Body of pancreas (tissue), 4 donors: ENCODE results near the gene NTRK2. TPM values are rescaled to one million over a fixed set of nuclear protein-coding genes. Genes with fewer than 3 reads are reported as not detected.

ENCODE experiments used
- ATAC-seq: fragments of 150-250 bp; one replicate; pipeline ENCODE4 v1.9.1; 2016
- DNase-seq, 4 donors: peaks; one replicate each; pipeline ENCODE4 v3.0.0-alpha.2; 2019
- H3K27ac ChIP-seq, 4 donors: fragments of 200-600 bp; sonication (generic); 1 replicate in 3 of 4; 2 replicates in 1 of 4; pipeline versions ENCODE4 v1.5.1 to v1.6.1; 2016 to 2019; ENCODE audit warnings: mild to moderate bottlenecking in 1 of 4, mixed read lengths in 1 of 4, moderate library complexity in 1 of 4
- H3K27me3 ChIP-seq, 2 donors: fragments of 200-600 bp; sonication (generic); one replicate each; pipeline ENCODE4 v1.6.0; 2016; ENCODE audit warnings: mild to moderate bottlenecking in 1 of 2
- H3K36me3 ChIP-seq, 2 donors: fragments of 200-600 bp; sonication (generic); replicated peaks in 1 of 2; 2 replicates each; pipeline ENCODE4 v1.5.1; 2016; ENCODE audit warnings: low read depth in 2 of 2; ENCODE audit not compliant: insufficient read depth in 1 of 2
- H3K4me1 ChIP-seq: fragments of 200-600 bp; sonication (generic); one replicate; pipeline ENCODE4 v1.6.0; 2016
- H3K4me3 ChIP-seq, 2 donors: fragments of 200-600 bp; sonication (generic); 1 replicate in 1 of 2; 2 replicates in 1 of 2; pipeline ENCODE4 v1.5.1; 2016 to 2019
- H3K9me3 ChIP-seq, 3 donors: fragments of 200-600 bp; sonication (generic); 1 replicate in 2 of 3; 2 replicates in 1 of 3; pipeline ENCODE4 v1.5.1; 2016
- CTCF ChIP-seq, 7 experiments: fragments of 450-650 bp in 4 of 7; fragments of 200-600 bp in 3 of 7; sonication (generic) in 3 of 7; IDR thresholded peaks; one replicate each; pipeline ENCODE4 v1.5.1; 2016 to 2019; ENCODE audit warnings: antibody characterized with exemption in 7 of 7
- POLR2A ChIP-seq, 3 donors: fragments of 450-650 bp; IDR thresholded peaks; one replicate each; pipeline ENCODE4 v1.6.1; 2016; ENCODE audit warnings: antibody characterized with exemption in 3 of 3, mild to moderate bottlenecking in 2 of 3
- WGBS, 2 donors: methylation state at CpG; one replicate each; pipeline ENCODE4 v1.1.5; 2017; 5-methylcytosine and 5-hydroxymethylcytosine counted together
- intact Hi-C: fragments of 100-400 bp; cut with DNase I; formaldehyde crosslinking; loops from one replicate; pipeline ENCODE4 v1.15.1; 2023
- total RNA-seq, 2 donors: library from RNA; depleted of rRNA; stranded (reverse); fragments of >200 nt; gene quantifications; one replicate each; pipeline ENCODE4 v1.1.0, GENCODE V29; 2016

NTRK2 gene
- total RNA-seq, 2 donors from 2014 or later = 20.5 to 37.9 TPM

DNA sequence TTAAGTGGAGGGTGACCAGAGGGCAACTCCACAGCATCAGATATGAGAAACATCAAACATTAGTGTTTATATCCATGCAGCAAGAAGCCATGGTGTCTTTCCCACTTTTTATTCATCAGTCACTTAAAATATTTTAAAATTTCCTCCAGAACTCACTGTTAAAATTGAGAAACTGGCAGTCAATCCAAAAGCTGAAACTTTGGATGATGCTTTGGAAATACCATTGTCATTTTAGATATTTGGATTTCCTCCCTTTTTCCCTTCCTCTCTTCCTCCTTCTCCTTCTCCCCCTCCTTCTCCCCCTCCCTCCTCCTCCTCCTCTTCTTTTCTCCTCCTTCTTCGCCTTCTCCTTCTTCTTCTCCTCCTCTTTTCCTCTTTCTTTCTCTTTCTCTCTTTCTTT is 33.1 kb upstream of the NTRK2 start:
- H3K27ac ChIP-seq = no peak overlapping the region
- no peaks in the 10 kb centered on the region for H3K9me3 ChIP-seq
- no peak overlapping the region for H3K4me3 ChIP-seq
- H3K36me3 ChIP-seq = no peaks in the 10 kb centered on the region
- 66 to 75% methylated on average over 1 of the region's 1 CpG for WGBS, 2 donors
- H3K27me3 ChIP-seq = no peaks in the 10 kb centered on the region
- intact Hi-C loops = no loop called here
- TF ChIP-seq CTCF (IDR thresholded peaks at IDR 0.05) (no peak), POLR2A (IDR thresholded peaks at IDR 0.05) (no peak)
- H3K4me1 ChIP-seq = no peaks in the 10 kb centered on the region
- DNase-seq (no peak), ATAC-seq (no peak)

GRCh38 chr9:84642553-84643141 is 26.9 kb upstream of the NTRK2 start:
- H3K9me3 ChIP-seq = no peaks in the 10 kb centered on the region
- TF ChIP-seq POLR2A (IDR thresholded peaks at IDR 0.05) (no peak), CTCF (IDR thresholded peaks at IDR 0.05) (no peak)
- ATAC-seq = no peak
- H3K27ac ChIP-seq = no peak overlapping the region
- H3K27me3 ChIP-seq = no peaks in the 10 kb centered on the region
- 57 to 67% methylated on average over 4 of the region's 4 CpGs for WGBS, 2 donors
- DNase-seq = no peak
- no peak overlapping the region for H3K4me3 ChIP-seq
- no peaks in the 10 kb centered on the region for H3K4me1 ChIP-seq
- intact Hi-C loops = no loop called here
- no peaks in the 10 kb centered on the region for H3K36me3 ChIP-seq

DNA sequence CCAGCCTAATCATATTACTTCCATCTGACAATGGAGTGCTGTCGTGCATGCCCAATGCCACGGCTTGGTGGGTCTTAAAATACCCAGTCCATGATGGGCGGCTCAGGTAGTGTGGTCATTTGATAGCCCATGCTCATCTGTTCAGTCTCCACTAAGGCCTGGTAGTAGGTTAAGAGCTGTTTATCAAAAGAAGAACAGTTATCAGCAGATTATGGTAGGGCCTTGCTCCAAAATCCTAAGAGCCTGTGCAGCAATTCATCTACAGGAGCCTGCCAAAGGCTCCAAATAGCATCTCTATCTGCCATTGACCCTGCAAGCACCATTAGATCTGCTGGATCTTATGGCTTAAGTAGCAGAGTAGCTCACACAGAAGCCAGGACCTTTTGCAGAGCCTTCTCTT is 21.8 kb upstream of the NTRK2 start:
- intact Hi-C loops = no loop called here
- TF ChIP-seq POLR2A (IDR thresholded peaks at IDR 0.05) (no peak), CTCF (IDR thresholded peaks at IDR 0.05) (no peak)
- ATAC-seq = no peak
- Histone ChIP-seq H3K36me3 (no peaks in the 10 kb centered on the region), H3K4me3 (no peak overlapping the region), H3K9me3 (no peaks in the 10 kb centered on the region), H3K4me1 (no peaks in the 10 kb centered on the region), H3K27ac (no peak overlapping the region), H3K27me3 (no peaks in the 10 kb centered on the region)
- WGBS, 2 donors = 75 to 80% methylated on average over 3 of the region's 3 CpGs
- no peak for DNase-seq

DNA sequence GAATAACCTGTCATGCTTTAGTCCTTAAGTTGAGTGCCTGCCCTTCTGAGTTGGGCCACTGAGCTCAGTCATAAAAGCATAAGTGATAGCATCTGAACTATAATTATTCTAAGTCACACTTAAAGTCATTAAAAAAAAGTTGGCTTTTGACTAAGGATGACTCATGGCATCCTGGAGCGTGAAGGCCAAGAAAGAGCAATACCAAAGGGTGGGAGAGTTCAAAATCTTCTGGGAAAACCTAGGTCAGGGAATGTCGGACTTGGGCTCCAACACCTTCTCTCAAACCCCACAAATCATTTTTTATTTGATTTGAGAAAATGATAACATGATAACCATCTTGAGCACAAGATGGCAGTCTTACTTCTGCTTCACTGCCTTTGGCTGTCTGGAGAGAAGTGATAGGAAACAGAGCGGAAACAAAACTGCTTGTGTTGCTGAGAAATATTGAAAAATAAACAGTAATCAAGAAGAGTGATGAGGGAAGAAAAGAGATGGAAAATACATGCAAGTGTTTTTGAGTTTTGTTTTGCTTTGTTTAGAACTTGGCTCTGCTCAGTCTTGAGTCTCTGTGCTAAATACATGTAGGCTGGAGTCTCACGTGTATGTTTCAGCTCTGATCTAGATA is 16.9 kb upstream of the NTRK2 start:
- H3K36me3 ChIP-seq = no peaks in the 10 kb centered on the region
- 55 to 58% methylated on average over 4 of the region's 4 CpGs for WGBS, 2 donors
- TF ChIP-seq CTCF (IDR thresholded peaks at IDR 0.05) (peak in 1 of 7 experiments; percentile 14), POLR2A (IDR thresholded peaks at IDR 0.05) (no peak)
- no peaks in the 10 kb centered on the region for H3K9me3 ChIP-seq
- no peaks in the 10 kb centered on the region for H3K4me1 ChIP-seq
- no peak for DNase-seq
- peaks cover 0 to 4% of the 10 kb centered on the region in 2 donors for H3K27me3 ChIP-seq
- H3K4me3 ChIP-seq = no peak overlapping the region
- no peak overlapping the region for H3K27ac ChIP-seq
- ATAC-seq = no peak
- intact Hi-C loops = no loop called here

DNA sequence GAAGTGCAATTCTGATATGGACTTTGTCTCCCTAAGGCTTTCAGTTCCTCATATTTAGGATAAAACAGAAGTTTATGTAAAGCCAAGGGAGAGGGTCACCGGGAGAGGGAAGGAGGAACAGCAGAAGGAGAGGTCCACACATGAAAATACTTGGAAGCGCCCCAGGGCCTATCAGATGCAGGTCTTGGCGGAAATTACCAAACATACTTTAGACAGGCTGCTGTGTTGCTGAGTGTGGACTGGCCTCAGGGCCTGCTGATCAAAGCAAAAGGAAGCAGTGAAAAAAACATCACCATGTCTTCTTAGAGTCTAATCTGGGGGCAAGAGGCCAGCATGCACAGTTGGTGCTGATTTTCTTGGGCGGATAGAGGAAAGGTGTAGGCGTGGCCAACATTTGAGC is 14.1 kb upstream of the NTRK2 start:
- Histone ChIP-seq H3K36me3 (no peaks in the 10 kb centered on the region), H3K27me3 (peaks cover 0 to 4% of the 10 kb centered on the region in 2 donors), H3K4me3 (no peak overlapping the region), H3K4me1 (no peaks in the 10 kb centered on the region), H3K27ac (no peak overlapping the region), H3K9me3 (no peaks in the 10 kb centered on the region)
- intact Hi-C loops = no loop called here
- DNase-seq (no peak), ATAC-seq (no peak)
- 65 to 79% methylated on average over 5 of the region's 5 CpGs for WGBS, 2 donors
- TF ChIP-seq POLR2A (IDR thresholded peaks at IDR 0.05) (no peak), CTCF (IDR thresholded peaks at IDR 0.05) (no peak)
